Measurements from ENCODE around the gene RYR1.

DNA sequence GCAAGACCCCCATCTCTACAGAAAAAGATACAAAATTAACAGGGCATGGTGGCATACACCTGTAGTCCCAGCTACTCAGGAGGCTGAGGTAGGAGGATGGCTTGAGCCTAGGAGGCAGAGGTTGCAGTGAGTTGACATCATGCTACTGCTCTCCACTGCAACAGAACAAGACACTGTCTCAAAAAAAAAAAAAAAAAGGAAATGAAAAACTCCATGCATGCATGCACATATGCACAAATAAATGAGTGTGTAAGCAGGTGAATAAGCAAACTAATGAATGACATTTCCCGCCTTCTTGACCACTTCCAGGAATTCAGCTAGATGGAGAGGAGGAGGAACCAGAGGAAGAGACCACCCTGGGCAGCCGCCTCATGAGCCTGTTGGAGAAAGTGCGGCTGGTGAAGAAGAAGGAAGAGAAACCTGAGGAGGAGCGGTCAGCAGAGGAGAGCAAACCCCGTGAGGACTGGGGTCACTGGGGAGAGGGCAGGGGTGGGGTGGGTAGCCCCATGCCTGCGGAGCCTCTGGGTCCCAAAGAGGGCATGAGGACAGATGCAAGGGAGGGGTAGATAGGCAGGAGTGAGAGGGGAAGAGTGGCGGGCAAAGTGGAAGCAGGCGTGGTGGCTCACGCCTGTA, 58.8 kb downstream of the RYR1 start:
- TF ChIP-seq CTCF (IDR thresholded peaks at IDR 0.05; ENCODE audit: insufficient read depth, low read length) (no peak), POLR2AphosphoS5 (IDR thresholded peaks at IDR 0.05; ENCODE audit: low read depth) (no peak)
- TF ChIP-seq, protein P1, sequence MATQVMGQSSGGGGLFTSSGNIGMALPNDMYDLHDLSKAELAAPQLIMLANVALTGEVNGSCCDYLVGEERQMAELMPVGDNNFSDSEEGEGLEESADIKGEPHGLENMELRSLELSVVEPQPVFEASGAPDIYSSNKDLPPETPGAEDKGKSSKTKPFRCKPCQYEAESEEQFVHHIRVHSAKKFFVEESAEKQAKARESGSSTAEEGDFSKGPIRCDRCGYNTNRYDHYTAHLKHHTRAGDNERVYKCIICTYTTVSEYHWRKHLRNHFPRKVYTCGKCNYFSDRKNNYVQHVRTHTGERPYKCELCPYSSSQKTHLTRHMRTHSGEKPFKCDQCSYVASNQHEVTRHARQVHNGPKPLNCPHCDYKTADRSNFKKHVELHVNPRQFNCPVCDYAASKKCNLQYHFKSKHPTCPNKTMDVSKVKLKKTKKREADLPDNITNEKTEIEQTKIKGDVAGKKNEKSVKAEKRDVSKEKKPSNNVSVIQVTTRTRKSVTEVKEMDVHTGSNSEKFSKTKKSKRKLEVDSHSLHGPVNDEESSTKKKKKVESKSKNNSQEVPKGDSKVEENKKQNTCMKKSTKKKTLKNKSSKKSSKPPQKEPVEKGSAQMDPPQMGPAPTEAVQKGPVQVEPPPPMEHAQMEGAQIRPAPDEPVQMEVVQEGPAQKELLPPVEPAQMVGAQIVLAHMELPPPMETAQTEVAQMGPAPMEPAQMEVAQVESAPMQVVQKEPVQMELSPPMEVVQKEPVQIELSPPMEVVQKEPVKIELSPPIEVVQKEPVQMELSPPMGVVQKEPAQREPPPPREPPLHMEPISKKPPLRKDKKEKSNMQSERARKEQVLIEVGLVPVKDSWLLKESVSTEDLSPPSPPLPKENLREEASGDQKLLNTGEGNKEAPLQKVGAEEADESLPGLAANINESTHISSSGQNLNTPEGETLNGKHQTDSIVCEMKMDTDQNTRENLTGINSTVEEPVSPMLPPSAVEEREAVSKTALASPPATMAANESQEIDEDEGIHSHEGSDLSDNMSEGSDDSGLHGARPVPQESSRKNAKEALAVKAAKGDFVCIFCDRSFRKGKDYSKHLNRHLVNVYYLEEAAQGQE (IDR thresholded peaks at IDR 0.05; ENCODE audit: insufficient replicate concordance, low read depth): no peak

Data from HL-60 (cell line).